Stimulated activated CD8-positive, alpha-beta memory T cell treated with anti-CD3 and anti-CD28 coated beads, Interleukin-7, amount 100 ng/mL, for 4 hours (primary cell): Measurements from ENCODE around the gene DEDD.
A peak's percentile ranks its signal among the peaks of the same experiment; 100 is the strongest.

Source experiments
- DNase-seq, 2 donors: peaks; one replicate each; pipeline ENCODE4 v3.0.0-alpha.2; 2020; ENCODE audit warnings: low read depth in 2 of 2

DEDD gene

GRCh38 chr1:161092621-161093028 is 39.8 kb downstream of the DEDD start:
- DNase-seq = peak; percentile 44 to 60

- DNase-seq = no peak
Observed at GRCh38 chr1:161091796-161092507, 40.5 kb downstream of the DEDD start.

- DNase-seq = no peak
Observed at GRCh38 chr1:161091093-161091492, 41.4 kb downstream of the DEDD start.

DNA sequence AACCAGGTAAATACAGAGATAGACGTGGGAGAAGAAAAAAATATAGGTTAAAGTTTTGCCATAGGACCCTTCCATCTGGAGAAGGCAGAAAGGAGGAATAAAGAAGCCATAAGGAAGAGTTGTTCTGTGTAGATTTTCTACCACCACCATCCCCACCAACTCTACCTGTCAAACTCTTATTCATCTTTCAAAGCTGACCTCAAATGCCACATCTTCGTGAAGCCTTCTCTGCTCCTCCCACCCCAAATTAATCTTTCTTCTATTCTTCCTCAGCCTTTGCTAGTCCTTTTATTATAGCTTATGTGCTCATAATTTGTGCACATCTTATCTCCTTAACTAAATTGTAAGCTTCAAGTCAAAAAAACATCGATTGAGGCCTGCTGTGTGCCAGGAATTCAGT is 41.9 kb downstream of the DEDD start:
- no peak for DNase-seq

GRCh38 chr1:161089938-161090337 is 42.5 kb downstream of the DEDD start:
- DNase-seq = no peak

GRCh38 chr1:161089251-161089924 is 43.1 kb downstream of the DEDD start, which contains the start of gene NECTIN4:
NECTIN4 (minus strand) TSS chr1:161089558; CDS start chr1:161089296, 262 bp downstream.
- no peak for DNase-seq

DNA sequence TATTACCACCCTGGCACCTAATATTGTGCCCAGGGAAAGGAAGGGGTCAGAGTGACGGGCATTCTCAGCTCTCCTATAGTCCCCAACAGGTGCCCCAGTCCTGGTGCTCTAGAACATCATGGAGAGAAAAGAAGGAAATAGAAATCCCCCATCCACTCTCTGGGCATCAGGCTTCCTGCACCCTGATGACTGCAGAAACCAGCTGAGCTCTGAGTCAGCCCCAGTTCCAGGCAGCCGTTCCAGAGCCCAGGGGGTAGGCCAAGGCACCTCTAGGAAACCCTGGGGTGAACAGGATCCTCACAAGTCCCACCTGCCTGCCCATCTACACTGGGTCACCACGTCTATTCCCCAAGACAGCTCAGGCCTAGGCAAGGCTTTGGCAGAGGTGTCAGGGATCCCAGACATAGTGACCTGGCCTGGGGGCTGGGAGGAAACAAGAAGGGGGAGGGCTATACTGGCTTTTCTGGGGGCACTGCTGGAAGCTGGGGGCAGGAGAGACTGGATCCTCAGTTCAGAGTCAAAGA is 43.8 kb downstream of the DEDD start:
- DNase-seq = no peak

DNA sequence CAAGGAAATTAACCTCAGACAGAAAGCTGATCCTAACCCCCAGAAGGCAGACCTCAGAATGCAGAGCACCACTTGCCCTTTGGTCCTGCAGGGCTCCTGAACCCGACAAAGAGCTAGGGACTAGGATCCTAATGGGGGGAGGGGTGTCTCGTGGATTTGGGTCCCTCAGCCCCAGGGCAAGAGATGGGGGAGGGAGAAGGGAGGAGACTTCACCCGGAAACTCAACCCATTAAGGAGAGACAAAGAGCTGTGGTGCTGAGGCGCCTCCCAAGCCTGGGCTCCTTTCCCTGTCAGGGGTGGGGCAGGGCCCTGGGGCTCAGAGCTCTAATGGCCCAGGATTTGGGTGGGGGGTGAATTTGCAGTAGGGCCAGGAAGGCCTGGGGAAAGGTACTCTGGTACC is 46.0 kb downstream of the DEDD start:
- no peak for DNase-seq

GRCh38 chr1:161085165-161085564 is 47.3 kb downstream of the DEDD start:
- DNase-seq = no peak

DNA sequence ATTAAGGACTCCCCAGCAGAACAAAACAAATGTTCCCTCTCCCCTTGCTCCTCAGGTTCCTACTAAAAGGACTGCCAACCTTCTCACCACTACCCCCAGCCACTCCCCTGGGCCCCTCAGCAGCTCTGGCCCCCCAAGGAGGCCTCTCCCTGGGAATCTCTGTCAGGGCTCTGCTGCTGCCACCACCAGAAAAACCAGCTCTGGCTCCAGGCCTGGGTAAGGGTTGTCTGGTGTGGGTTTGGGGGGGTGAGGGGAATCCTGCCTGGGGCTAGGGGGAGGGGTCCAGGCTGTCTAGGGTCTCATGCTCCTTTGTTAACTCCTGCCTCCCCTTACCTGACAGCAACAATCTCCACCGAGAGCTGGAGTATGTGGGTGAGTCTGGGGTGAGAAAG is 47.9 kb downstream of the DEDD start:
- no peak for DNase-seq

- no peak for DNase-seq
Observed at GRCh38 chr1:161083748-161084596, 48.5 kb downstream of the DEDD start.

DNA sequence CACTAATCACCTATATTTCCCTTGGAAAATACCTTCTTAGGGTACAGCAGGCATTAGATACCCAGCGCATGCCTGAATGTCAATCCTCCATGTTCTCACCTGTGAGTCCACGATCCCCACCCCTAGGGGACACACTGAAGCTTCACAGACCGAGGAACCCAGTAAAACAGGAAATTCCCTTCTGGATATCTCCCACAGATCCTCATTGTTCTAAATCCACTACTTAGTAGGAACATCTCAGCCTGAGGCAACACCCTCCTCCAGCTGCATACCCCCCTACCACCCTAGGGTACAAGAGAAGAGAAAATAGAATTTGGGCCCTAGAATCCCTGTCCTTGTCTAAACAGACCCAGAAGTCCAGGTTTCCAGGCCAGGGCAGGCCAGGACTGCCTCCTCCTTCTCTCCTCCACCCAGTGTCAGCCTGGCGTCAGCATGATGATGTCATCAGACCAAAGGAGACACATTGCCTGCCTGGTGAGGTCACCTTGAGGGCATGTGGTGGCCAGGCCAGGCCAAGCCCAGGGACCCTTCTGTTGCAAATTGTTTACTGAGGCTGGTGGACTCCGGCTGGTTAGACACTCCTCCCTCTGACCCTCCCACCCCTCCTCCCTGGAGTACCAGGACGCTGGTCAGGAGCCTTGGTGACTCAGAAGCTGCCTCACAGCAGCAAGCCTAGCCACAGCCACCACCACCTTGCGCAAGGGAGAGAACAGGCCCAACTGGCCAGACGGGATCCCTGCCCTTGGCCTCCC is 49.3 kb downstream of the DEDD start:
- no peak for DNase-seq

- DNase-seq = no peak
Observed at GRCh38 chr1:161082483-161082882, 50.0 kb downstream of the DEDD start.

GRCh38 chr1:161081519-161081918 is 50.9 kb downstream of the DEDD start:
- no peak for DNase-seq

DNA sequence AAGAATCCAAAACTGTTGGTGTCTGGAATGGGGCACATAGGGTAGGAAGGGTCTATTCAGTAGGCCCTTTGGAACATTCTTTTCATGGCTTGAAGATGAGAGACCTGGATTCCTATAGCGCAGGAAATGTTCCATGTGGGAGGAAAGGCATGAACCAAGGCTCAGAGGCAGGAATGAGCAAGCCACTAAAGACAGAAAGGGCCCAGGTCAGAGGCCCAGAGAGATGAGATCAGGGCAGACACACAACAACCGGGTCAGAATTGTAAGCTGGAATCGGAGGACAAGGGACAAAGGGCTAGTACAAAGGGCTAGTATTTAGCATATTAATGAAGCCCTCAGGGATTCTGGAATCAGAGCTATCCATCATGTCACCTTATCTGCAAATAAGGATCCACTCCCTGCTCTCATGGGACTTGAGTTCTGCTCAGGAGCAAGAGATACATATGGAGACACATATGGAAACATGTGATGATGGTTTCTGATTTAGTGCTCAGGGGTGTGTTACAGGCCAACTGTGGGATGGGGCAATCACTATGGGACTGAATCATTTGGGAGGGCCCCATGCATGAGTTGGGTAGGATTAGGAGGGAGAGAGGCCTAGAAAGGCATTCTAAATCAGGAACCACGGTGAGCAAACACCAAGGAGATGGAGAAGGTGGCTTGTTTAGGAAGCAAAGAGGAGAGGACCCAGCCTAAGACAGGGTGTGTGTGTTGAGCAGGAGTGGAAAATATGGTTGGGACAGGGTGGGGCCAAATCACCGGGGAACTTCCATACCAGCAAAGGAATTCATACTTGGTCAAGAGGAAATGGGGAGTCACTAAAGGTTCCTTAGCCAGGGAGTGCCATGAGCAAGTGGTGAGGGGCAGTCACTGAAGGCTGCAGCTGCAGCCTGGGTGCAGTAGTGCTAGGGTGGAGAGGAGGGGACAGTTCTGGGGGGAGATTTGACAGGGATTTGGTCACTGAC is 51.7 kb downstream of the DEDD start:
- DNase-seq = no peak

DNA sequence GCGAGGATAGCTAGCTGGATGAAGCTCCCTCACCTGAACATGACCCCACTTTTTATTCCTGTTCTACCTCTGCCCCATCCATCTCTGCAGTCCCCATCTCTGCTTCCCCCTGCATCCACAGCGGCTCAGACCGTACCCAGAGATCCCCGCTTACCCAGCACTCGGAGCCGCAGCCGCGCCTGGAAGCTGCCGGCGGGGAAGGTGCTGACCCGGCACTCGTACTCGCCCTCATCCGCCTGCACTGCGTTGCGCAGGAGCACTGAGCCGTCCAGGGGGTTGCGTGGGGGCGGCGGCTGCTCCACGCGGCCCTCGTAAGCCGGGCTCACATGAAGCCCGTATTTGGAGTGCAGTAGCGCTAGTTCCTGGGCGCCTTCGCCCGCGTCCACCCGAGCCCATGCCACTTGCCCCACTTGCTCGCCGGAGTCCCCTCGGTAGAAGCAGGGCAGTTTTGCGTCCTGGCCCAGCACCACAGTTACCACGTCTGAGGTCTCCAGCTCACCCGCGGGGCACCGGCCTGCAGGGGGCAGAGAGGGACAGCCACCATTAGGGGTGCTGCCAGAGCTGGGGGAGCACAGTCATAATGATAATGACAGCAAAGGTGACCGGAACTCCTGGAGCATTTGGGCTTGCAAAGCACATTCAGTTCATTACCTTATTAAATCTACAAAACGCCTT is 52.9 kb downstream of the DEDD start:
- no peak for DNase-seq

- no peak for DNase-seq
Observed at GRCh38 chr1:161077426-161077825, 55.0 kb downstream of the DEDD start.

GRCh38 chr1:161076410-161076809 is 56.1 kb downstream of the DEDD start:
- no peak for DNase-seq

GRCh38 chr1:161074676-161075368 is 57.6 kb downstream of the DEDD start:
- no peak for DNase-seq
